Ascending aorta (tissue), 1 donor: Measurements from ENCODE around the gene DGAT2L6. TPM values are rescaled to one million over a fixed set of nuclear protein-coding genes. Genes with fewer than 3 reads are reported as not detected.

Source experiments
- total RNA-seq: library from RNA; depleted of rRNA; stranded (reverse); fragments of >200 nt; gene quantifications from one replicate; pipeline ENCODE4 v1.1.0, GENCODE V29; 2016

DGAT2L6 gene
- total RNA-seq, 1 donor from 2014 or later, result not detected

Other genes with a start within 250 kb of the DGAT2L6 start
- not detected for gene AWAT2, start 127.5 kb upstream of the DGAT2L6 start, total RNA-seq
- gene OTUD6A, start 115.0 kb upstream of the DGAT2L6 start, total RNA-seq, result not detected
- gene IGBP1, start 44.0 kb upstream of the DGAT2L6 start, total RNA-seq, result 20.1 TPM
- gene AWAT1, start 57.2 kb downstream of the DGAT2L6 start, total RNA-seq, result not detected
- gene P2RY4, start 82.7 kb downstream of the DGAT2L6 start, total RNA-seq, result 1.3 TPM
- not detected for gene ARR3, start 90.9 kb downstream of the DGAT2L6 start, total RNA-seq
- not detected for gene RAB41, start 104.7 kb downstream of the DGAT2L6 start, total RNA-seq
- 17.8 TPM for gene PDZD11, start 112.4 kb downstream of the DGAT2L6 start, total RNA-seq
- gene KIF4A, start 112.6 kb downstream of the DGAT2L6 start, total RNA-seq, result not detected
- not detected for gene GDPD2, start 245.8 kb downstream of the DGAT2L6 start, total RNA-seq